Gastrocnemius medialis (tissue), 4 donors: ENCODE results near the gene OR2G6. TPM values are rescaled to one million over a fixed set of nuclear protein-coding genes. Genes with fewer than 3 reads are reported as not detected.
"Not testable (repeated sequence)": the region's sequence is repeated elsewhere in the genome, so short reads cannot be mapped to it uniquely, and the experiment has no call there.

ENCODE experiments used
- ATAC-seq, 2 donors: fragments of 150-250 bp; one replicate each; pipeline ENCODE4 v1.9.1; 2016
- DNase-seq, 2 donors: peaks; one replicate each; pipeline ENCODE4 v3.0.0-alpha.2; 2019
- H3K27ac ChIP-seq, 4 donors: fragments of 200-600 bp; sonication (generic); 1 replicate in 1 of 4; 2 replicates in 3 of 4; pipeline ENCODE4 v1.5.1; 2016 to 2018; ENCODE audit warnings: mild to moderate bottlenecking in 2 of 4, moderate library complexity in 1 of 4
- H3K27me3 ChIP-seq, 3 donors: fragments of 200-600 bp; sonication (generic) in 2 of 3; 1 replicate in 1 of 3; 2 replicates in 2 of 3; pipeline versions ENCODE4 v1.5.1 to v1.6.0; 2016 to 2019; ENCODE audit warnings: mild to moderate bottlenecking in 1 of 3, moderate library complexity in 1 of 3
- H3K36me3 ChIP-seq, 2 donors: fragments of 200-600 bp; sonication (generic) in 1 of 2; one replicate each; pipeline ENCODE4 v1.5.1; 2017 to 2018
- H3K4me1 ChIP-seq, 2 donors: fragments of 200-600 bp; sonication (generic) in 1 of 2; one replicate each; pipeline ENCODE4 v1.5.1; 2016 to 2017; ENCODE audit warnings: mild to moderate bottlenecking in 2 of 2
- H3K4me3 ChIP-seq, 4 donors: fragments of 200-600 bp; sonication (generic) in 3 of 4; 1 replicate in 1 of 4; 2 replicates in 3 of 4; pipeline ENCODE4 v1.5.1; 2016 to 2019; ENCODE audit warnings: mild to moderate bottlenecking in 2 of 4
- H3K9me3 ChIP-seq, 3 donors: fragments of 200-600 bp; sonication (generic) in 2 of 3; 1 replicate in 1 of 3; 2 replicates in 2 of 3; pipeline ENCODE4 v1.5.1; 2016 to 2019
- POLR2A ChIP-seq, 2 donors: fragments of 450-650 bp; IDR thresholded peaks; one replicate each; pipeline ENCODE4 v1.6.1; 2017; ENCODE audit warnings: antibody characterized with exemption in 2 of 2, mild to moderate bottlenecking in 2 of 2, moderate library complexity in 2 of 2
- in situ Hi-C, 4 donors: fragments of 200-750 bp; cut with MboI; loops; one replicate each; pipeline versions ENCODE4 v1.15.0 to v1.8.0; 2017; ENCODE audit warnings: low sequenced_read_pairs in 4 of 4
- intact Hi-C: fragments of 100-400 bp; cut with DNase I; formaldehyde crosslinking; loops from one replicate; pipeline ENCODE4 v1.15.1; 2023; ENCODE audit warnings: low total_unique reads
- total RNA-seq, 4 donors: library from RNA; depleted of rRNA; stranded (reverse); fragments of >200 nt; gene quantifications; one replicate each; pipeline versions ENCODE4 v1.1.0 to v1.2.3, GENCODE V29; 2016
- TF ChIP-seq, protein P1 (sequence below), 5 experiments: fragments of 450-650 bp in 3 of 5; fragments of 200-600 bp in 2 of 5; sonication (generic) in 2 of 5; IDR thresholded peaks in 4 of 5; conservative IDR thresholded peaks in 1 of 5; 1 replicate in 4 of 5; 2 replicates in 1 of 5; pipeline ENCODE4 v1.5.1; 2016 to 2019; ENCODE audit warnings: antibody characterized with exemption in 5 of 5, mild to moderate bottlenecking in 3 of 5, moderate library complexity in 3 of 5

Gene OR2G6
- not detected for total RNA-seq

DNA sequence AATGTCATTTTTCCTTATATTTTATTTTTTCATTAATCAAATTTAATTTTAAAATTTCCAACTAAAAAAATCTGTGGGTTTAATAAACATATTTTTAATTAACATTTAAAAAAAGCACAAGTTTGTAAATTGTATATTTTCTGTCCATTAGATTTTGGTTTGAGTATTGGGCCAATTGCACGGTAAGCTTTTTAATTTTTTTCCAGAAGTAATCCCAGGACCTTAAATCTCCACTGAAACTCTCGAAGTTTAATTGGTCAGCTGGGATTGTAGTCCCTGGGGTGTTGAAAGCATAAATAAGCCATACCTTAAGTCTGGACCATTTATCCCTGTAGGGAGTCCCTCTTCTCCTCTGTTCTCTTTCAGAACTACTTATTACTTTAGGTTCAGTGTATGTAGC is at the start of gene OR2G6:
TSS of gene OR2G6 (plus strand) at position 301 of the 400 bp plus-strand sequence. CDS start 13,574 bp downstream, outside the sequence.
- H3K9me3 ChIP-seq, H3K36me3 ChIP-seq, ATAC-seq, DNase-seq, H3K4me3 ChIP-seq, in situ Hi-C loops, H3K4me1 ChIP-seq, H3K27me3 ChIP-seq, intact Hi-C loops, H3K27ac ChIP-seq: not testable (repeated sequence)

DNA sequence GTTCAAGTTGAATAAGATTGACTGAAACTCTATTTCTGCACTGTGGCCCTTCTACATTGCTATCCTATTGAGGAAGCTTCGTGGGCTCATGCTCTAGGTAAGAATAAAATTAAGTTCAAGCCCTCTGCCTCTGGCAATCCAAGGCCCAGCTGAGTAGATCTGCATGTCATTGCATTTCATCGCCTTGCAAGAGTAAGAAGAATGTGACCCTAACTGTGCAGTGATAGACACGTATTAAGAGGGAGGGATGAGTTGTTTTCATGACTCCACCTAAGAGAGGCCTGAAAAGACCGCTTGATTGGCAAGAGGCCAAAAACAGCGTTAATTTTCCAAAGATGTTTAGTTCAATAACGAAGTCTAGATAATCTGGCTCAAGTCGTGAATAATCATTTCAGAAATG is 48.8 kb upstream of the OR2G6 start:
- H3K27ac ChIP-seq, intact Hi-C loops, in situ Hi-C loops, H3K36me3 ChIP-seq, H3K9me3 ChIP-seq, H3K4me3 ChIP-seq, DNase-seq, ATAC-seq, H3K4me1 ChIP-seq, H3K27me3 ChIP-seq: not testable (repeated sequence)

DNA sequence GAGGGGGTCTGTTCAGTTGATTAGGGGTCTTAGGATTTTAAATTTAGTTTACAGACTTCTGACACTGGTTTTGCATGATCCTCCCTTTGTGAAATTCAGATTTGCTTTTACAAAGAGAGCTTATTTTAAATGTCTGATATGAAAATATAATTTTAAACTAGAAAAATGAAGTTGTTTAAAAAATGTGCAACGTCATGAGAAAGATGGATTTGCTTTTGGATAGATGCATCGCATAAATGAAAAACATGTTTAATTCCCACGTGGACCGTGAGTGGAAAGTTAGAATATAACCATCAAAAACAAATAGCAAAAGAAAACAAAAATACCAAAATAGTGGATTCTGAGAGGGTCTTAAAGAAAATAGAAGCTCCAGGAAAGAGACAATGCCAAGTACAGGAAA is 36.7 kb upstream of the OR2G6 start:
- ATAC-seq: no peak
- intact Hi-C loops: no loop called here
- no peaks in the 10 kb centered on the region for H3K36me3 ChIP-seq
- DNase-seq: no peak
- in situ Hi-C loops: no loop called here
- H3K27ac ChIP-seq: no peak overlapping the region
- H3K9me3 ChIP-seq: no peaks in the 10 kb centered on the region
- no peak for TF ChIP-seq POLR2A (IDR thresholded peaks at IDR 0.05)
- TF ChIP-seq, protein P1, sequence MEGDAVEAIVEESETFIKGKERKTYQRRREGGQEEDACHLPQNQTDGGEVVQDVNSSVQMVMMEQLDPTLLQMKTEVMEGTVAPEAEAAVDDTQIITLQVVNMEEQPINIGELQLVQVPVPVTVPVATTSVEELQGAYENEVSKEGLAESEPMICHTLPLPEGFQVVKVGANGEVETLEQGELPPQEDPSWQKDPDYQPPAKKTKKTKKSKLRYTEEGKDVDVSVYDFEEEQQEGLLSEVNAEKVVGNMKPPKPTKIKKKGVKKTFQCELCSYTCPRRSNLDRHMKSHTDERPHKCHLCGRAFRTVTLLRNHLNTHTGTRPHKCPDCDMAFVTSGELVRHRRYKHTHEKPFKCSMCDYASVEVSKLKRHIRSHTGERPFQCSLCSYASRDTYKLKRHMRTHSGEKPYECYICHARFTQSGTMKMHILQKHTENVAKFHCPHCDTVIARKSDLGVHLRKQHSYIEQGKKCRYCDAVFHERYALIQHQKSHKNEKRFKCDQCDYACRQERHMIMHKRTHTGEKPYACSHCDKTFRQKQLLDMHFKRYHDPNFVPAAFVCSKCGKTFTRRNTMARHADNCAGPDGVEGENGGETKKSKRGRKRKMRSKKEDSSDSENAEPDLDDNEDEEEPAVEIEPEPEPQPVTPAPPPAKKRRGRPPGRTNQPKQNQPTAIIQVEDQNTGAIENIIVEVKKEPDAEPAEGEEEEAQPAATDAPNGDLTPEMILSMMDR (IDR thresholded peaks at IDR 0.05 in 4 of 5, conservative IDR thresholded peaks at IDR 0.05 in 1 of 5): no peak
- no peaks in the 10 kb centered on the region for H3K4me1 ChIP-seq
- no peak overlapping the region for H3K4me3 ChIP-seq
- H3K27me3 ChIP-seq: no peaks in the 10 kb centered on the region

DNA sequence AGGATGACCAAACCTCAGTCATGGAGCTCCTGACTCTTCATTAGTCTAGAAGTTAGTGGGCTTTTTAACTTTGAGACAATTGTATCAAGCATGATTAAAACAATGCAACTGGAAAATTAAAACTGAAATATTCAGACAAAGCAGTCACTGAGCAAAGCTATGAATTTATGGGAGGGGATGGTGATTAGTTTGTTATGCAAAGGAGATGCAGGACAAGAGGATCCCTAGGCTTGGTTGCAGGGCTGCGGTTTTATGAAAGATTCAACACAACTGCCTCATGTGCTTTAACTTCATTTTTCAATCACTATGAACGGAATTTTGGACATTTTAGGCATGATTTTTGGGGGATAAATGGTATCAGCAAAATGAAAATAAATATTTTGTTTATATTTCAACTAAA is 35.8 kb upstream of the OR2G6 start:
- H3K27ac ChIP-seq, H3K27me3 ChIP-seq, intact Hi-C loops, H3K9me3 ChIP-seq, H3K36me3 ChIP-seq, ATAC-seq, H3K4me1 ChIP-seq, DNase-seq, H3K4me3 ChIP-seq, in situ Hi-C loops: not testable (repeated sequence)

DNA sequence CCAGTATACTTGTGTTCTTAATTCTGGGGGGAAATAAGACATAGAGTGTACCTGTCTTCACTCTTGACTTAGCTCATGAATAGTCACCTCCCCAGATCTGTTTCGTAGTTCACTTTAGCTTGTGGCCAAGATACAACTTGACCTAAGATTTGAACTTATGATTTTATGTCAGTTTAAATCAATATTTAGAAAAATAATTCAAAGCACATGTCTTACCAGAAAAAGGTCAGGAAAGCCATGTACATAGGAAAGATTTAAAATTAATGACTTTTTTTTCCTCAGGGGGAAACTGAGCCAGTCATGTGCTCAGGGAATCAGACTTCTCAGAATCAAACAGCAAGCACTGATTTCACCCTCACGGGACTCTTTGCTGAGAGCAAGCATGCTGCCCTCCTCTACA is 34.8 kb upstream of the OR2G6 start, which contains the start of gene OR2T3:
TSS of gene OR2T3 (plus strand) at position 301 of the 400 bp plus-strand sequence. CDS start at position 301, 0 bp downstream.
- DNase-seq, H3K27ac ChIP-seq, intact Hi-C loops, H3K36me3 ChIP-seq, in situ Hi-C loops, H3K9me3 ChIP-seq, H3K27me3 ChIP-seq, ATAC-seq, H3K4me3 ChIP-seq, H3K4me1 ChIP-seq: not testable (repeated sequence)

DNA sequence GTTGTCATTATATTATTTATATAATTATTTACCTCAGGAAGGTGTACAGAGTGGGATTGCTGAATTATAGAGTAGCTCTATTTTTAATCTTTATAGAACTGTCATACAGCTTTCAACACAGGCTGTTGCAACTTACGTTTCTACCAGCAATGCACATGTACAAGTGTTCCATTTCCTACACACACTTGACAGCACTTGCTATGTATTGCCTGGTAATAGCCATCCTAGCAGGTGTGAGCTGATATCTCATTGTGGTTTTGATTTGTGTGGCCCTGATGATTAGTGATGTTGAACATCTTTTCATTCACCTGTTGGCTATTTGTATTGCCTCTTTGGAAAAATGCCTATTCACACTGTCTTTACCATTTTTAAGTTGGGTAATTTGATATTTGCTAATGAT is 32.2 kb upstream of the OR2G6 start:
- DNase-seq, ATAC-seq, H3K27ac ChIP-seq, H3K4me3 ChIP-seq, H3K4me1 ChIP-seq, in situ Hi-C loops, intact Hi-C loops, H3K9me3 ChIP-seq, H3K36me3 ChIP-seq, H3K27me3 ChIP-seq: not testable (repeated sequence)

DNA sequence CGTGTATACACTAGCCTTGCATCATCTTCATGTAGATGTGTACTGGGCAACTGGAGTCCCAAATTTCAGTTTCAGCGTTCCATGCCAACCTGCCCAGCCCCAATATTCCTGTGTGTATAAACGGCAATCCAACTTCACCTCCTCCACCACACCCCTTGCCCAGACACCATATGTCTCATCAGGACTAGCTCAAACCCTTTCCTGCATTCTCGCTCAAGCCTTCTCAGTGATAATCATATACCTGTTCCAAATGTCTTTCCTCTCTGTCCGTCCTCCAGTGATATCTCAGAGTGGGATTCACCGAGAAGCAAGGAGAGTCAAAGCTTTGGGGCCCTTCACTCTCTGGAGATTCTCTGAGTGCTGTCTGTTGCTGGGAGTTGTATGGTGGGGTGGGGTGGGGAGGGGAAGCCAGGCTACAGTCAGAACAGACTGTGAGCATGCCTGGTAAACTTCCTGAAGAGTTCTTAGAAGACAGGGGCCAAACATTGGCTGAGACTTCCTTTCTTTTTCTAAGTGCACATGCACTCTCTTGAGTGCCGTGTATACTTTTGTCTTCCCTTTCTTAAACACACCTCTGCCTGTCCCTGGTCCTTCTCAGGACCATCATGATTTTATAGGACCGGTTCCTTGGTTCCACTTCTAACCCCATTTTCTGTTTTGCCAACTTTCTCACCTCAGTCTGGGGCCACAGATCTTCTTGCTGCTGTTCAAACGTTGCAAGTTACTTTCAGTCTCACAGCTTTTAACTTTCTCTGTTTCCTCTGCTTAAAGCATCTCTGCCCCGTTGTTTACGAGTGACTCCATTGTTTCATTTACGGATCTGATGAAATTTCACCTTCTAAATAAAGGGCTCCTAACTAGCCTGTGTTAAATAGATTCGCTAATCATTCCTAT is 25.9 kb upstream of the OR2G6 start:
- H3K27me3 ChIP-seq, H3K4me3 ChIP-seq, intact Hi-C loops, ATAC-seq, in situ Hi-C loops, H3K4me1 ChIP-seq, H3K27ac ChIP-seq, H3K9me3 ChIP-seq, H3K36me3 ChIP-seq, DNase-seq: not testable (repeated sequence)

DNA sequence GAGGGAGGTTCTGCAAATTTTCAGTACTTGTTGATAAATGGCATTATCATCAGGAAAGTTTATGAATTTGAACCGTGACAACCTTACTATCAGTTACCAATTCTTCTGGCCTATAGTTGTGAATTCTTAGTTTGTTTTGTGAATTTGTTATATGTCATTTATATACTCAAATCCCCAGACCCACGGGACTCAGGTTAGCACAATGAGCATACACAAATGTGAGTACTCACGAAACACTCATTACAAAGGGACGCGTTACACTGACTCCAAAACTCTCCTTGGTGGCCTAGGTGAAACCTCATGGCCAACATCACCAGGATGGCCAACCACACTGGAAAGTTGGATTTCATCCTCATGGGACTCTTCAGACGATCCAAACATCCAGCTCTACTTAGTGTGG is 19.6 kb upstream of the OR2G6 start, which contains the start of gene OR2T5:
TSS of gene OR2T5 (plus strand) at position 301 of the 400 bp plus-strand sequence. CDS start at position 301, 0 bp downstream.
- intact Hi-C loops, H3K36me3 ChIP-seq, H3K9me3 ChIP-seq, H3K4me3 ChIP-seq, DNase-seq, in situ Hi-C loops, H3K4me1 ChIP-seq, H3K27me3 ChIP-seq, ATAC-seq, H3K27ac ChIP-seq: not testable (repeated sequence)

DNA sequence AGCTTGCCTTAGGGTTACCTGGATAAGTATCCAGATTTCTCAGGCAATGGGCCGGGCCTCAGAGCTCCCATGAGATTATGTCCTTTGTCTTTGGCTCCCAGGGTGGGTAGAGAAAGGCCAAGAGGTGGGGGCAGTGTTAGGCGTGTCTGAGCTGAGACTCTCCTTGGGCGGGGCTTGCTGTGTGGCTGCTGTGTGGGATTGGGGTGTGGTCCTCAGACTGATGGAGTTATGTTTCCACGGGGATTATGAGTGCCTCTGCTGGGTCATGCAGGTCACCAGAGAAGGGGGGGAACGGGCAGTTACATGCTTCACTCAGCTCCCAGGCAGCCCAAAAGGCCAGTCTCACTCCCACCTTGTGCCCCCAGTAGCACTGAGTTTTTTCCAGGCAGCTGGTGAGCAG is 11.2 kb upstream of the OR2G6 start:
- H3K4me3 ChIP-seq, DNase-seq, H3K9me3 ChIP-seq, H3K4me1 ChIP-seq, H3K36me3 ChIP-seq, in situ Hi-C loops, ATAC-seq, H3K27me3 ChIP-seq, intact Hi-C loops, H3K27ac ChIP-seq: not testable (repeated sequence)

DNA sequence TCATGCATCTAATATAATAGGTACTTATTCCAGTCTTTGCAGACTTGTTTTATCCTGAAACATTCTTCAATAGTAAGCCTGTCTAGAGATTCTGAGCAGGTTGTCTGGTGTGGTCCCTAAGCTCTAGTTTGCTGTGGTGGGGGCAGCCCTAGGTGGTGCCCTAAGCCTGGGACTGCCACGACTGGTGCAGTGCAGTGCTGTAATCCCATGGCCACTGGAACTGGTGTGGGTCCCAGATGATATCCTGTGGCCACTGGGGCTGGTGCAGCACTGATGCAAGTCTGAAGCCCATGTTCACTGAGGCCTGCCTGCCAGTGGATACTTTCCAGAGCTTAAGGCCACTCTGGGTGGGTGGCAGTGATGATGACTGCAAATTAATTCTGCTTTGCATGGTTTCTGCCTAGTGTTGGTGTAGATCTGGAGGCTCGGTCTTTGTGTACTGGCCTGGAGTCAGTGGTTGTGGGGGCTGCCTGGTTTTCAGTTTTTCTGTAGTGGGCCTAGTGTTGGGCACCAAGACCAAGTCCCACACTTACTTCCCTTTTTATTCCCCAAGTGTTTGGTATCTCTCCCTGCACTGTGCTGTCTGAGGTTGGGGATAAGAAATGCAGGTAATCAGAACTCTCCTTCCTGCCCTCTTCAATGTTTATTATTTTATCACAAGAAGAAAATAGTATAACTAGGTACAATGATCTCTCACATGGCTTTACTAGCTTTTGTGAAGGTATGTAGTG is 7.4 kb upstream of the OR2G6 start:
- H3K9me3 ChIP-seq, H3K36me3 ChIP-seq, ATAC-seq, in situ Hi-C loops, H3K27me3 ChIP-seq, H3K4me3 ChIP-seq, intact Hi-C loops, DNase-seq, H3K4me1 ChIP-seq, H3K27ac ChIP-seq: not testable (repeated sequence)
